ENCODE measurements around the gene A1CF.
"Not testable (repeated sequence)": the region's sequence is repeated elsewhere in the genome, so short reads cannot be mapped to it uniquely, and the experiment has no call there.

The A1CF gene

DNA sequence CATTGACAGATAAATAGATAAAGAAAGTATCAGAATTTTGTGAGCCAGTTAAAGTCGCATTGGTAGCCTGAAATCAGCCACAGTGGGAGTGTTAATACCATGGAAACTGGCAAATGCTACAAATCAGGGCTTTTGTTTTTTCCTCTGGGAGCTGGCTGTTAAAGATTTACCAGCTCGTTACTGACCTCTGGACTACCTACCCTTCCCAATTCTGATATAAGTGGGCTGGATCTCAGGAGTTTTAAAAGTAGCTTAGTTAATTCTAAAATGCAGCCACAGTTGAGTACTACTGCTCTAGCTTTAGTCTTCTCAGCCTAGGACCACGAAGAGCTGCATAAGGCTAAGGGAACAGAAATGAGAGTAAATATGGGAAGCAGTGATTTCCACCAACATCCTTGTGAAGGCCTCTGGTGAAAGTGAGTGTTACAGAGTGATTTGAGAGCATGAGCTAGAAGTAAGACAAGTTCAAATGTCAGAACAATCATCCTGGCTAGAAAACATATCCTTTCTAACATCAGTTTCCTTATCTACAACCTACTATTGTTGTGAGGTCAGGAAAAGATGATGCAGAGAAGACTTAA, 53.2 kb downstream of the A1CF start:
- Mint-ChIP-seq H3K4me3 (no peak overlapping the region), H3K9me3 (no peaks in the 10 kb centered on the region), H3K36me3 (no peaks in the 10 kb centered on the region), H3K4me1 (no peaks in the 10 kb centered on the region), H3K27me3 (peaks cover 12% of the 10 kb centered on the region), H3K27ac (no peak overlapping the region)

DNA sequence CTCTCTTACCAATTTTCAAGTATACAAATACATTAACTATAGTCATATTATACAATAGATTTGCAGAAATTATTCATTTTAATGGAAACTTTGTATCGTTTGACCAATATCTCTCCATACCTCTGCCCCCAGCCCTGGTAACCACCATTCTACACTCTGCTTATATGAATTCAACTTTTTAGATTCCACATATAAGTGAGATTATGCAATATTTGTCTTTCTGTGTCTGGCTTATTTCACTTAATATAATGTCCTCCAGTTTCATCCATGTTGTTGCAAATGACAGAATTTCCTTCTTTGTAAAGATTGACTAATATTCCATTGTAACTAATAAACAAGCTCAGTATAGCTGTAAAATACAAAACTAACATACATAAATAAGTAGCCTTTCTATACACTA, 55.4 kb downstream of the A1CF start:
- Mint-ChIP-seq H3K27ac (no peak overlapping the region), H3K27me3 (peaks cover 13% of the 10 kb centered on the region), H3K36me3 (no peaks in the 10 kb centered on the region), H3K4me1 (no peaks in the 10 kb centered on the region), H3K9me3 (no peaks in the 10 kb centered on the region), H3K4me3 (no peak overlapping the region)

DNA sequence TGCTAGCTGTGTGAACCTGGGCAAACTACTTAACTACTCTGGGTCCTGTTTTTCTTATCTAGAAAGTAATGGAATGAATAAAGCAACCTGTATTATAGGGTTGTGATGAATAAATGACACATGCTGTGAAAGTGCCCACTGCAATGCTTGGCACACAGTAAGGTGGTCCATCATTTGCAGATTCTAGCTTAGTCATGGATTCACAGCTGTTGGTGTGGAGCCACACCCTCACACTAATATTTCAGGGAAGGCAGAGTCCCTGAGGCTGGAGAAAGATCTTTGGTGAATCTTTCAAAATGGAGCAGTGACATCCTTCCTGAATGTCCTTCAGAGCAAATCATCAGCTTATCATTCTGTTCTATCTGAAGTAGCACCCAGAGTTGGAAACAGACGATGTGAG, 60.6 kb downstream of the A1CF start:
- H3K4me3 Mint-ChIP-seq: no peak overlapping the region
- H3K36me3 Mint-ChIP-seq: no peaks in the 10 kb centered on the region
- peaks cover 16% of the 10 kb centered on the region for H3K27me3 Mint-ChIP-seq
- no peaks in the 10 kb centered on the region for H3K9me3 Mint-ChIP-seq
- no peak overlapping the region for H3K27ac Mint-ChIP-seq
- H3K4me1 Mint-ChIP-seq: no peaks in the 10 kb centered on the region

DNA sequence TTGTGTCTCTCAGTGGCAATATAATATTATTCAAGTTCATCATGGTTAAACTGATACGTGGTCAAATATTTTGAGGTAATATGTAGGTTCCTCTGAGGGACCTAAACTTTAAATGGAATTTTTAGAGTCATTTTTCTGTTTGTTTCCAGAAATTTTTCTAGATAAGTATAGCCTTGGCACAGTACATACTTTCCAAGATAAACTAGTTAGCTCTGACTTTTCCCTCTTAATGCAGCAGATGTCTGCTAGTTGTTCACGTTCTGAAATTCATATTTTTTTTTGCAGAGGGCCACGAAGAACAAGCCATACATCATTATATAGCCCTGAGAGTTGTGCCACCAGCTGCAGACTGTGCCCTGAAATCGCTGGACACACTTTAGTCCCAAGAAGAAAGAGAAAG, 61.6 kb downstream of the A1CF start:
- H3K4me3 Mint-ChIP-seq: no peak overlapping the region

DNA sequence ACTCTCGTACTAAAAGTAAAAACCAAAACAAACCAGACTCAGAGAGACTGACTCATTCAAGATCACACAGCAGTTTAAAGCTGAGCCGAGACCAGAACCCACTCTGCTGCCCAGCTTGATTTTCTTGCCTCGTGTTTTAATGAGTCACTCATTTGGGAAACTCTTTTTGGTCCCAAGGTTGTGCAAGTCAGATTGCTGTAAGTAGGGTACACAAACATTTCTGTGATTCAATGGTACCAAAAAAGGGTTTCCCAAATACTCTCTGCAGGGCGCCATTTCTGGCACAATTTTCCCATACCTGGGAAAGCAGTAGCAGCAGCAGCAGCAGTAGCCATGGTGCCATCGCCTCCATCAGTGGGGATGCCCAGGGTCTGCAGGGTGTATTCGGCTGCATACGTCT, 75.8 kb downstream of the A1CF start:
- Mint-ChIP-seq H3K9me3 (no peaks in the 10 kb centered on the region), H3K27ac (no peak overlapping the region), H3K4me1 (no peaks in the 10 kb centered on the region), H3K36me3 (no peaks in the 10 kb centered on the region), H3K27me3 (peaks cover 1% of the 10 kb centered on the region), H3K4me3 (no peak overlapping the region)

More for the DNA sequence above, 61.6 kb downstream of the A1CF start:
- Mint-ChIP-seq H3K27me3 (peaks cover 15% of the 10 kb centered on the region), H3K27ac (no peak overlapping the region), H3K9me3 (no peaks in the 10 kb centered on the region), H3K4me1 (no peaks in the 10 kb centered on the region), H3K36me3 (no peaks in the 10 kb centered on the region)

DNA sequence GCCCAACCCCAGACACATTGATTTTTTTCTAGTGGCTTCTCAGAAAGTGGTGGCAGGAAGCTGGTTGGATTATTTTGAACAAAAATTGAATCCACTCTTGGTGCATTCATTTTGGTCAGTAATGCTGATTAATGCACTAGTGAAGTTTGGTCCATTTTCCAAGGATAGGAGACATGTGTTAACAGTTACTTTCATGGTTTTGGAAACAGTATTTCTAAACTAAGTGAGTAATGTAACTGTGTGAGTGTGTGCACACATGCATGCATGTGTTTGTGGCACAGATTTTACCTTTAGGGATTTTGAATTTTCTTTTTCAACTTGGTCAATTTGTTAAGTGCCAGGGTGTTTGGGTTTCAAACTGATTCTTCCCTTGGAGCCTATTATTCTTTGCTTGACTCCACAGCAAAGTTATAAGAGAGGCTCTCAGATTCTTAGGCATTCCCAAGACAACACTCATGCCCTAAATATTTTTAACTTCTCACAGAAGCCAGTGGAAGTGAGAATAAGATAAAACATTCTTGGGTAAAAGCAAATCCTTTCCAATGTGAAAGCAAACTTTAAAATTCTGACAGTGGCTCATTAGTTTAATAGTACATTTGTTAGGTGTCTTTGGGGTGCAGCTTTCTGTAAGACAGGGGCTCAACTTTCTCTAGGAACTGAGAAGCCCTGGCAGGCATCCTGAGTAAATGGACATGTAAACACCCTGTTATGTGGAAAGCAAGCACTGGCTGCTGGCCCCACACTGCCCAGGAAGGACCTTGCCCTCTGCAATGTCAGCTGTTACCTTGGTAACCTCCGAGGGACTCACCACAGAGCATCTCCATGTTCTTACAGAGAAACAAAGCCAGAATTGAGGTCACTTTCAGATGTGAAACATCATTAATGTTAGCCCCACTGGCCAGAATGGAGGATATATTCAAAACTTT, 77.3 kb downstream of the A1CF start:
- Mint-ChIP-seq H3K9me3 (no peaks in the 10 kb centered on the region), H3K27me3 (peaks cover 1% of the 10 kb centered on the region), H3K4me1 (no peaks in the 10 kb centered on the region), H3K4me3 (no peak overlapping the region), H3K36me3 (no peaks in the 10 kb centered on the region), H3K27ac (no peak overlapping the region)

DNA sequence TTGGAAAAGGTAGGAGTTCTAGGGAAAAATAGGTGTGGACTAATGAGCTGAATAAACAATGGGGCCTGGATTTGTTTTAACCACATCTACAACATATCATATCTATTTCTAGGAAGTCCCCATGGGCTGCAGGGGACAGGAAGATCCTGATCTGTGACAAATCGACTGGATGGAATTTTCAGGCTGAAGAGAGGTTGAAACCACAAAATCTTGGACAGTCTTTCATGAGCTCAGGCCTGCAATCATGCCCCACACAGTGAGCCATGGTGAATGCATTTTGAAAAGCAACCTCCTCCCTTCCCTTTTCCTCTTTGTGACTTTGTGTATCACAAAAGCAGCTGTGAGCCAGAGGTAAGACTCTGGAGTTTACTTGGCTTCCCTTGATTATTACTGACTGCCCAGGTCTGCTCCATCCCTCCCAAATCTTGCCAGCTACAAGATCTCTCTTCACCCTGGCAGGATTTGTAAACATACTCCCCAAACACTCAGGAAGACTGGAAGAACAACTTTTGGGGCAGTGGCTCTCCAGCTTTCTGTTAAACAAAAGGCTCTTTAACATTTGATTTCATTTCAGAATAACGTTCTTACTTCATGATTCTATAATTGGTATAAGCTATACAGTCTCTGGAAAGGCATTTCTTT, 79.3 kb downstream of the A1CF start:
- H3K36me3 Mint-ChIP-seq: no peaks in the 10 kb centered on the region
- peaks cover 1% of the 10 kb centered on the region for H3K27me3 Mint-ChIP-seq
- no peak overlapping the region for H3K4me3 Mint-ChIP-seq
- no peaks in the 10 kb centered on the region for H3K9me3 Mint-ChIP-seq
- no peak overlapping the region for H3K27ac Mint-ChIP-seq
- H3K4me1 Mint-ChIP-seq: no peaks in the 10 kb centered on the region

DNA sequence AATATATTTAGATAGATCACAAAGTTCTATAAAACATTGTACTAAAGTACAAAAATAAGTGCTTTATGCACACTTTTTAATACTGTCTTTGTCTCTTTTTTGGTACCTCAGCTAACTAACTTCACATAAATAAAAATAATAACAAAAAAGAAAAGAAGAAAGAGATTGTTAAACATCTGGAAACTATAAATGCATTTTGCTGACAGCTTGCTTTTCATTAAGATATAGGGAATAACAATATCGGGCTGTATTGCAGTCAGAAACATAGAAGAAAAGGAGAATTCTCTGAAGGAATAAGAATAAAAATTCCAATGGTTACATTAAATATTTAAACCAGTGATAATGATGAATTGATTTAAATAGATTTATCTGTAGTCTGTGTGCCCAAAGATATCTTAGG, 85.8 kb downstream of the A1CF start:
- H3K36me3 Mint-ChIP-seq: no peaks in the 10 kb centered on the region
- no peak overlapping the region for H3K4me3 Mint-ChIP-seq
- no peaks in the 10 kb centered on the region for H3K4me1 Mint-ChIP-seq
- H3K27me3 Mint-ChIP-seq: peaks cover 2% of the 10 kb centered on the region
- no peak overlapping the region for H3K27ac Mint-ChIP-seq
- H3K9me3 Mint-ChIP-seq: no peaks in the 10 kb centered on the region

DNA sequence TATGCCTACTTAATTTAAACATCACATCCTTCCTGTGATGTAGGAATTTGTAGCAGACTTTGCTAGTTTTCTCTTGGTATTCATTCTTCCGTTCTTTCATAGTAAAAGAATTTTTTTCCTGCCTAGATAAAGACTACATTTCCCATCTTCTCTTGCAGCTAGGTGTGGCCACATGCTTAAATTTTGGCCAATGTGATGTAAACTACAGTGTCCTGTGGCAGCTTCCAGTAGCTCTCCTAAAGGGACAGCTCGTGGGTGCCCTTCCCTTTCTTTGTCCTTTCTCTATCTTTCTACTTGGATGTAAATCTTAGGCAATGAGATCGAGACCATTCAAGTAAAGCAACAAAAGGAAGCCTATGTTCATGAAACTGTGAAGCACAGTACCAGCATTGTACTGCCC, 87.1 kb downstream of the A1CF start:
- H3K9me3 Mint-ChIP-seq: no peaks in the 10 kb centered on the region
- no peak overlapping the region for H3K27ac Mint-ChIP-seq
- no peak overlapping the region for H3K4me3 Mint-ChIP-seq
- H3K4me1 Mint-ChIP-seq: no peaks in the 10 kb centered on the region
- H3K36me3 Mint-ChIP-seq: no peaks in the 10 kb centered on the region
- H3K27me3 Mint-ChIP-seq: peaks cover 2% of the 10 kb centered on the region

DNA sequence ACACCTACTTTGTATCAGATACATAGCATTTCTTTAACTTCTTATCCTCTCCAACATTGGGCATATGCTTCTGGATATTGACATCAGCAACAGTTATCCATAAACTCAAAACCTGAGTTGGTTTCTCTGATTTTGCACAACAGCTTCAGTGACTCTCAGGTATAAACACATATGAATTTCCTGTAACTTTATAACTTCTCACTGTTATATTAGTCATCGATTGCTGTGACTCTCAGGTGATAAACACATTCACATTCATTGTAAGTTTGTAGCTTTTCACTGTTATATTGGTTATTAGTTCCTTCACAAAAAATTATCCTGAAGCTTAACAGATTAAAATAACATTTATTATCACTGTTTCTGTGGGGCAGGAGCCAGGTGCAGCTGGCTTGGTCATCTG, 88.7 kb downstream of the A1CF start:
- Mint-ChIP-seq H3K4me1 (no peaks in the 10 kb centered on the region), H3K27ac (no peak overlapping the region), H3K4me3 (no peak overlapping the region)

DNA sequence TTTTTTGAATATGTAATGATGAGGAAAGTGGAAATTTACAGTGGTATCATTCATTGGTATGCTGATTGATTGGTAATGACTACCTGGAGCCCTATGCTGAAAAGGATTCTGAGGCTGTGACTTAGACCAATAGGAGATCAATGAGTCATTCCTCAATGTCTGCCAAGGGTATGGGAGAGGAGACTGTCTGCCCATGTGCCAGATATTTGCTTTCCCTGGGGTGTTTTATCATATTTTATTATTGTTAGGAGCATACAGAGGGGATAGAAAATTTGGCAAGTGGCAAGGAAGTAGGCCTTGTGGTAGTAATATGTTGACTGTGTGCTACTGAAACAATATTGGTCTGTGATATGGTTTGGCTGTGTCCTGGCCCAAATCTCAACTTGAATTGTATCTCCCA, 90.9 kb downstream of the A1CF start:
- Mint-ChIP-seq H3K9me3 (no peaks in the 10 kb centered on the region), H3K27ac (no peak overlapping the region), H3K4me1 (no peaks in the 10 kb centered on the region), H3K36me3 (no peaks in the 10 kb centered on the region), H3K27me3 (peaks cover 5% of the 10 kb centered on the region), H3K4me3 (no peak overlapping the region)

More for the DNA sequence above, 88.7 kb downstream of the A1CF start:
- no peaks in the 10 kb centered on the region for H3K36me3 Mint-ChIP-seq
- H3K9me3 Mint-ChIP-seq: no peaks in the 10 kb centered on the region
- peaks cover 2% of the 10 kb centered on the region for H3K27me3 Mint-ChIP-seq

DNA sequence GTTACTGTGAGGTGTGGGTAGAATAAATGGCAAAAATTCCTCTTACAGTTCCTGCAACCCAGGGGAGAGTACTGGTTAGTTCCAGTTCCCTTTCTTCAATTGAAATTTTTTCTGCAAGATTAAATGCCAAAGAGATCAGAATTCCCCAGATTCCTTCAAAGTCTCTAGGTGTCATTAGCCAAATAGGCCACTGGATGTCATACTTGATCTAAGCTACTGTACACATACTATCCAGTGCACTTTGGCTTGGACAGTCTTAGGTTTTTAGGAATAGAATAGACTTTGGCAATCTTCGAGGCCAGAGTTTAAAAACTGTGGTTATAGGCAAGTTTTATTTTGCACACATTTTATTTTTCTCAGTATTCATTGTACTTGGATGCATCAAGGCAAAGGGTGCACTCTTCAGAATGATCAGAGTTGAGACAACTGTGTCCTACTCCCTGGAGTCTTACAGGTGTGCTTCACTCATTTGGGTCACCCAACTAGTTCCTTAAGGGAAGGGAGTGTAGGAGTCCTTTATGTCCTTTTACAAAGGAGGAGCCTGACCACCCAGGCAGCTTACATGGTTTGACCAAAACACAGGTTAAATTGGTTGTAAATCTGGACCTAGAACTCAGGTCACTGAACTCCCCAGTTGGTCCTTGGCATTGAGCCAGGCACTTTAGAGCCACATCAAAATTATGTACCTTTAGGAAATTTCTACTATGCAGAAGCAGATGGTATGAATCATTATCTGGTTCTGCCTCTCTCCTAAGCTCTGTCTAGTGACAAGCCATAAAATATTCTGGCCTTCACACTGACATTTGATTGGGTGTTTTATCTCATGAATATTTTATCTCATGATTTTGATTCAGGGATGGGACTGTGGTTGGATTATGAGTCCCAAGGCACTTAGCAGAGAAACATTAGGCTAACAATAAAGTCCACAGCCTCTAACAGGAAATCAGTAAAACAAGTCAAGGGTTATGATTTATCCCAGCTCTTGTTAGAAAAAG, 96.2 kb downstream of the A1CF start:
- Mint-ChIP-seq H3K36me3 (peaks cover 8% of the 10 kb centered on the region), H3K4me3 (no peak overlapping the region), H3K27me3 (peaks cover 9% of the 10 kb centered on the region), H3K4me1 (peaks cover 9% of the 10 kb centered on the region), H3K27ac (no peak overlapping the region), H3K9me3 (peaks cover 4% of the 10 kb centered on the region)

DNA sequence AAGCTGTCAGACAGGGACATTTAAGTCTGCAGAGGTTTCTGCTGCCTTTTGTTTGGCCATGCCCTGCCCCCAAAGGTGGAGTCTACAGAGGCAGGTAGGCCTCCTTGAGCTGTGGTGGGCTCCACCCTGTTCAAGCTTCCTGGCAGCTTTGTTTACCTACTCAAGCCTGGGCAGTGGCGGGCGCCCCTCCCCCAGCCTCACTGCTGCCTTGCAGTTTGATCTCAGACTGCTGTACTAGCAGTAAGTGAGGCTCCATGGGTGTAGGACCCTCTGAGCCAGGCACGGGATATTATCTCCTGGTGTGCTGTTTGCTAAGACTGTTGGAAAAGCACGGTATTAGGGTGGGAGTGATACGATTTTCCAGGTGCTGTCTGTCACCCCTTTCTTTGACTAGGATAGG, 97.5 kb downstream of the A1CF start:
- H3K36me3 Mint-ChIP-seq, H3K4me1 Mint-ChIP-seq, H3K27ac Mint-ChIP-seq, H3K9me3 Mint-ChIP-seq, H3K27me3 Mint-ChIP-seq, H3K4me3 Mint-ChIP-seq: not testable (repeated sequence)

DNA sequence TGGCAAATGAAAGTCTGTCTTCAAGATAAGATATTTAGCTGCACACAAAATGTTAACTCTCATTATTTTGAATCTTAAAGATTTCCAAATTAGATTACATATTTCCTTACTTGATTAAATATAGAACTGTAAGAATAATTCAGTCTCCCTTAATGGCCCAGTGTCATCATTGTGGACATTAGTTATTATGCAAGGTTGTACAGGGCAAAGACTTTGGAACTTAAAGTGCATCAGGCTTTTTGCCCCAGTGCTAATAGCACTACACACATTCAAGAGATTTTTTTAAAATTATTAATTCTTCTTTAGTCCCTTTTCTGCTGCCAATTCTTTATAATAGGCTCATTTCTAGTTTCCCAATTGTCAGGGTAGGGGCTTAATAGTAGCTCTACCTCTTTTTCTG, 103.4 kb downstream of the A1CF start:
- not testable (repeated sequence) for H3K36me3 Mint-ChIP-seq, H3K27ac Mint-ChIP-seq, H3K4me1 Mint-ChIP-seq, H3K27me3 Mint-ChIP-seq, H3K9me3 Mint-ChIP-seq, H3K4me3 Mint-ChIP-seq

DNA sequence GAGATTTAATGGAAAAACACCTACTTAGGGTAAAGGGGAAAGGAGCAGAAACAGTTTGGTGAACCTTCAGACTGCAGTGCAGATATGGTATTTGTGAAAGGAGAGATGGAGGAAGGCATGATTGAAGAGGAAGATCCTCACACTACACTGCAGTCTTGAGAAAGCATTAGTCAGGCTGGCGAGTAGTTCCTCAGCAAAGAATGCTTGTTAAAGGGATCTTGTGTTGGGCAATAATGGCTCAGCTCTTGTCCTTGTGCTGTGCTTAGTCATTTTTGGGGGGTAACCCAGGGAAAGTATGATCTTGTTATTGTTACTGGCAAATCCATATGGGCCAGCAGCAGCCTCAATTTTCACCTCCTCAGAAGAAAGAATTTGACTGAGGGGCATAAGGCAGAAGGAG, 105.4 kb downstream of the A1CF start:
- not testable (repeated sequence) for H3K4me3 Mint-ChIP-seq, H3K4me1 Mint-ChIP-seq, H3K36me3 Mint-ChIP-seq, H3K27ac Mint-ChIP-seq, H3K27me3 Mint-ChIP-seq, H3K9me3 Mint-ChIP-seq
